Stimulated activated naive CD8-positive, alpha-beta T cell treated with anti-CD3 and anti-CD28 coated beads, Interleukin-15, Interleukin-2, amounts not matched to agents 100 U/mL and 50 U/mL, for 24 hours (primary cell): Measurements from ENCODE around the gene MAP6.
"Not testable (repeated sequence)": the region's sequence is repeated elsewhere in the genome, so short reads cannot be mapped to it uniquely, and the experiment has no call there.

Experiments used
- ATAC-seq: fragments of 150-1000 bp; cut with Tn5 transposase; one replicate; pipeline ENCODE4 v1.10.0; 2021
- DNase-seq: peaks from one replicate; pipeline ENCODE4 v3.0.0; 2021

MAP6 gene

GRCh38 chr11:75591966-75592365, 76.9 kb downstream of the MAP6 start:
- no peak for ATAC-seq

DNA sequence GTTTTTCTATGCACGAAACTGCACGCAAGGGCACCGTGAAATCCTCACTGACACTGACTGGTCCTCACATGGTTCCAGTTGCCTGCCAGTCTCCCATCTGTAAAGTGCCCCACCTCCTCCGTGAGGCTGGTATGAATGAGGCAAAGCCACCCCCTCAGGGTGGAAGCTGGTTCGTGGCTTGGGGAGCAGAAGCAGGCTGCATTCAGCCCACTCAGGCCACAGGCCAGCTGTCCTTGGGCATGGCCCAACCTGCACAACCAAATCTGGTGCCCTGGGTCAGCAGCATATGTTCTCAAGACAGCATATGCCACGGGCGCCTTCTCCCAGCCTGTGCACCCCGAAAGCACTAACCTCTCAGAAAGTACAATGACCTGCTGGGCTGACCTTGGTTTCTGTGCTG, 77.5 kb downstream of the MAP6 start:
- no peak for DNase-seq
- ATAC-seq: no peak

More at GRCh38 chr11:75591966-75592365, 76.9 kb downstream of the MAP6 start:
- no peak for DNase-seq

DNA sequence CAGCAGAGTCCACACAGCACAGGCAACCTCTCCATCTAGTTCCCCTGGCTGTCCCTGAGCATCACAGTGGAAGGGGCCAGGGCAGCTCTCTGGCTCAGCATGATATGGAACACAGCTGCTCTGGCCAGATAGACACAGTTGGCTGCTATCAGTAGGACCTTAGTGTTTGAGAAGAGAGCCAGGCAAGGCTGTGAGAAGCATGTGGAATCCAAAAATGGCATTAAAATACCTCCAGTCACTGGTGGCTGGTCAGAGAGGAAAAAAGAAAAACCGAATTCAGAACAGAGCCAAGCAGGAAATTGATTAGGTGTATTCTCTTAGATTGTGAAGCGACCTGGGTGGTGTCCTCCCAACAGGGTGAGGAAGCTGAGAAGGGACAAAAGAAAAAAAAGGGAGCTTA, 78.9 kb downstream of the MAP6 start:
- ATAC-seq (no peak), DNase-seq (no peak)

DNA sequence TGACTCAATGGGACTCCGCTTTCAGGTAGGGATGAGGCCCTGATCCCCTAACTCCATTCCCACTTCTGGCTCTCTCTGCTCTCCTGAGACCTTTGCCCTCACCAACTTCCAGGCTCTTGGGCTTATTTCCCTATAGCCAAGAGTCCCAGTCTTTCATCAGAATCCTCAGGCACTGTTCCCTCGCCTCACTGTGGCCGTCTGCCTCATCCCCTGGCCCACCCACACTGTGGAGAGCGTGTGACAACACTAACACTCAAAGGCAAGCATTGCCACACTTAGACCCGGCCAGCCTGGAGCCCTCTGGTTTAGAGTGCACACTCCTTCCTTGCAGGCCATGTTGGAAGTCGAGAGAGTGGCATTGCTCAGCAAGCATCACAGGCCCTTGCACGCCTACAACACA, 79.8 kb downstream of the MAP6 start:
- no peak for ATAC-seq
- DNase-seq: no peak

GRCh38 chr11:75588051-75588481, 80.8 kb downstream of the MAP6 start:
- ATAC-seq (no peak), DNase-seq (no peak)

GRCh38 chr11:75586395-75586794, 82.4 kb downstream of the MAP6 start:
- no peak for ATAC-seq
- no peak for DNase-seq

DNA sequence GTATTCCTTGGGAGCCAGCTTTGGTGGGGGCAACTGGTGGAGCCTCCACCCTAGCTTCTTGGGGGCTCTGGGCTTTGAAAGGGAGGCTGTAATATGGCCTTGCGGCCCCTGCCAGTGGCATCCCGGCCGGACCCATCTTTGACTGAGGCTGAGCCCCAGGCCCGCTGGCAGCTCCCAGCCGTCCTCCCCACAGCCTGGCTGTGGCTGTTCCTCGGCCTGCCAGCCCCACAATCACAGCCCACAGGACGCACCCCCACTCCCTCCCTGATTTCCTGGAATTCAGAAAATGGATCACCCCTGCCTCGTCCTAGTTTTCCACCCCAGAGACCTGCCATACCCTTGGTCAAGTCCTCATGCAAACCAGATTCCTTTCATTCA, 83.6 kb downstream of the MAP6 start:
- ATAC-seq: no peak
- DNase-seq: no peak

GRCh38 chr11:75584659-75585292, 84.1 kb downstream of the MAP6 start:
- DNase-seq, ATAC-seq: not testable (repeated sequence)

DNA sequence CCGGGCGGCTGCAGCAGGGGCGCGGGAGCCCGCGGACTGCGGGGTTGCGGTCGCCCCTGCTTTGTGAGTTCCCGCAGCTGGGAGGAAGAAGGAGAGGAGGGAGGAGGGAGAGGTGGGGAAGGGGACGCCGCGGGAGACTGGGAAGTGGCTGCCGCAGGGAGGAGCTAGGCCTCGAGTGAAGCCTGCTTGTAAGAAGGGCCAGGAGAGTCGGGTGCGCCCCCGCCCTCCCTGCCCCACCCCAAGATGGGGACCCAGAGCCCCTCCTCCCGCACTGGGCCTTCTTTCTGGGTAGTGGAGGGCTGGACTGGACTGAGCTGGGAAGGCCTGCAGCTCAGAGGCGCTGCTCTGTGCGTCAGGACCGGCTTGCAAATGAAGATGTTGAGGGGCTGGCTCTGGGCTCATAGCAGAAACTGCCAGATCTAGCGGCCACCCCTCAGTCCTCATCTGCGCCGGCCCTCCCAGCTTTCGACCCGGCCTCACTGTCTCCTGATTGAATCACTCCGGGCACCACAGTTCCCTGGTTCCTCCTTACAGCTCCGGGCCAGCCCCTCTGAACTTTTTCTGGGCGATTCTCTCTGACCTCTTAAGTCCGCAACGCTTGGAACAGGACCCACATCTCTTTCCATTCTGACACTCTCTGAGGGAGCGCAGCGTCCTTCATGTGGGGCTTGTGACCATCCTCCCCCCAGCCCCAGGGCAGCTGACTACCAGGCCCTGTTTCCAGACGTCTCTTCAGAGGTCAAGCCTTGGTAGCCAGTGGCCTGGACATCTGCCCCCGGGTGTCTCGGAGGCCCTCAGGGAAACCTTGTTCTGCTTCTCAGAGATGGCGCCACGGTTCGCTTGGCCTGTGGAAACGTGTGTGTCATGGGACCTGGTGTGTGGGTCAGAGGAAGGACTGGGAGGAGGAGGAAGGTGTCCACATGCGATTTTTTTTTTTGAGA, 84.8 kb downstream of the MAP6 start:
- ATAC-seq (no peak), DNase-seq (peak; percentile 19)

DNA sequence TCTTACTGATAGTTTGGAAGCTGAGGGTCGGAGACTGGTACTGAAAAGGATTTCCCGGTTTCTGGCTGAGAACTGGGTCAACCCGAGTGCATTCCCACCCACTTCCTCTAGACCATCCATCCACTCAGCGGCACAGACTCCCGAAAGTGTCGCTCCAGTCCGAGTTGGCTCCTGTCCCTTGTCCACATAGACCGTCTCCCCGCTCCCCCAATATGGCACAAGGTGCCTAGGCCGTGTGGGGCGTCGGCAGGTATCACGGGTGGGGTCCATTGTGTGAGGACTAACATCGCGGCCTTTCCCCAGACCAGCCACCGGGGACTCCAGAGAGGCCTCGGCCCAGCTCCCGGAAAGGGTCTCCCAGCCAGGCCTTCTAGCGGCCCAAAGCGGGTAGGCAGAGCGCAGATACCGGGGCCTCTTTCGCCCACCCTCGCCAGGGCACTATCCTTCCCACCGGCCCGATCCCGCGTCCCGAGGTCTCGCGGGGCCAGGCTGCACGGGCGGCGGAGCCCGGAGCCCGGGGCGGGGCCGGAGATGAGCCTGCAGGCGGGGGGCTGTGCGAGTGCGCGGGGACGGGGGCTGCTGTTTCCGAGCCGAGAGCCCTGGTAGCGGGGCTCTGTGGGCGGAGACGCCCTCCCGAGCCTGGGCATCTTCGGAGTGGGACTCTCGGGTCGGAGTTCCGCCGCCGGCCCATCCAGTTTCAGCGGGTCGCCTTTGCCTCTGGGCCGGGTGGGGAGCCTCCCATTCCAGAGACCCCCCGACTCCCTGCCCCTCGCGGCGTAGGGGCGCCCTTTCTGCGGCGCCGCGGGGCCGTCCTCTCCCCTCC, 85.7 kb downstream of the MAP6 start:
- DNase-seq (peak; percentile 78), ATAC-seq (peak; percentile 93)

- DNase-seq: no peak
- peak; percentile 1 for ATAC-seq
These were observed 86.3 kb downstream of the MAP6 start for GRCh38 chr11:75582506-75582894.

GRCh38 chr11:75579841-75580240, 89.0 kb downstream of the MAP6 start:
- DNase-seq: no peak
- no peak for ATAC-seq

DNA sequence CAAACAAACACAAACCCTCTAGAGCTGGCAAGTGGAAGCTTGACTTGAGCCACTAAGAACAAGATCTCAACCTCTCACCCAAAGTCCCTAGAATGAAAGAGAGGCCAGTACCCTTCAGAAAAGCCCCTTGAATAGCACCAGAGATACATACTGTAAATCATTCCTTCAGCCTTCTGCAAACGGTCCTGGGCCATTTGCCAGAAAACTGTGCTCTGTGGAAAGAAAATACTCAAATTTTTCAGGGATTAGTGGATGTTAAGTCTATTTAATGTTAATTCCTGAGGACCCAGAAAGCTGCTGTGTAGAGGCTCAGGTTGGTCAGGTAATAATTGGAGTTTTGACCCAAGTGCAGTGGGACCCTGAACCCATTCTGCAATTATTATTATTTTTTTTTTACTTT, 89.9 kb downstream of the MAP6 start:
- ATAC-seq (no peak), DNase-seq (no peak)

DNA sequence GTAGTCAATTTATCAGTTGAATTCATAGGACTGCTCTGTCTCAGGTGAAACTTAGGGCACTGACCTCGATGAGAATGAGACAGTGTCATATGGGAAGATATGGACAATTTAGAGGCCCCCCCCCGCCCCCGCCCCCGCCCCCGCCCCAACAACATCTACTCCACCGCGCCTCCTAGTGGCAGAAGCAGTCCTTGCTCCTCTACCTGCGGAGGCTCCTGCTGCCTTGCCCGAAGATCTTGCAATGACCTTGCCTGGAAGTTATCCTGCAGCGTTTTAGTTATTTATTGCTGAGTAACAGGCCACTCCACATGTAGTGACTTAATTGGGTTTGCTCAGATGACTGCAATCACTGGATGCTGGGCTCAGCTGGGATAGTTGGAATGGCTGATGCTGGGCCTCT, 91.6 kb downstream of the MAP6 start:
- DNase-seq: peak; percentile 72
- no peak for ATAC-seq

DNA sequence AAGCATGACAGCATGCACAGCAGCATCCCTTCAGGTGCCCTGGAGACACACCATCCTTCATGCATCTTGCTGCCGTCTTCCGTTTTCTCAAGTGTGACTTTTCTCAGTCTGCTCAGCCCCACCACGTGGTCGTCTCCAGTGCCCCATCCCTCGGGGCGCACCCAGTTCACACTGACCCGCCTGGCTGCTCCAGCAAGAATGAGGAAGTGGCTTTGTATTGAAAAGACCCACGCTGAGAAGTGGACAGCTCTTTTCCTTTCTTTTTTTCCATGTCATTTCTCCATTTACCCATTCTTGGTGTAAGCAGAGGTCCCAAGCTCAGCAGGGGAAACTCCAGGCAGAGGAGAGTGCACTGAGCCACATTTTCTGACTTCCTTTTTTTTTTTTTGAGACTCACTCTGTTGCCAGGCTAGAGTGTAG, 92.3 kb downstream of the MAP6 start:
- ATAC-seq (peak; percentile 33), DNase-seq (peak; percentile 30)

GRCh38 chr11:75576017-75576416, 92.8 kb downstream of the MAP6 start:
- ATAC-seq: no peak
- DNase-seq: no peak

- ATAC-seq: no peak
- no peak for DNase-seq
These were observed 93.9 kb downstream of the MAP6 start for GRCh38 chr11:75574698-75575602.

GRCh38 chr11:75572744-75573143, 96.1 kb downstream of the MAP6 start:
- no peak for ATAC-seq
- no peak for DNase-seq

DNA sequence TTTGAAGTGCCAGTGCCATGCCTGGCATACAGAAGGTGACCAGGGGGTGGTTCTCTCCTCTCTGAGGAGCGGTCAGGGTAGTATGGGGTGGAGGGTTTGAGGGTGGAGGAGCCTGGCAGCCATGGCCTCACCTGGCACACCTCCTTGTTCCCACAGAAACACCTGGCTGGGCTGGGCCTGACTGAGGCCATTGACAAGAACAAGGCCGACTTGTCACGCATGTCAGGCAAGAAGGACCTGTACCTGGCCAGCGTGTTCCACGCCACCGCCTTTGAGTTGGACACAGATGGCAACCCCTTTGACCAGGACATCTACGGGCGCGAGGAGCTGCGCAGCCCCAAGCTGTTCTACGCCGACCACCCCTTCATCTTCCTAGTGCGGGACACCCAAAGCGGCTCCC, 97.2 kb downstream of the MAP6 start:
- no peak for DNase-seq
- no peak for ATAC-seq

- no peak for ATAC-seq
- no peak for DNase-seq
These were observed 98.2 kb downstream of the MAP6 start for GRCh38 chr11:75570559-75571139.

DNA sequence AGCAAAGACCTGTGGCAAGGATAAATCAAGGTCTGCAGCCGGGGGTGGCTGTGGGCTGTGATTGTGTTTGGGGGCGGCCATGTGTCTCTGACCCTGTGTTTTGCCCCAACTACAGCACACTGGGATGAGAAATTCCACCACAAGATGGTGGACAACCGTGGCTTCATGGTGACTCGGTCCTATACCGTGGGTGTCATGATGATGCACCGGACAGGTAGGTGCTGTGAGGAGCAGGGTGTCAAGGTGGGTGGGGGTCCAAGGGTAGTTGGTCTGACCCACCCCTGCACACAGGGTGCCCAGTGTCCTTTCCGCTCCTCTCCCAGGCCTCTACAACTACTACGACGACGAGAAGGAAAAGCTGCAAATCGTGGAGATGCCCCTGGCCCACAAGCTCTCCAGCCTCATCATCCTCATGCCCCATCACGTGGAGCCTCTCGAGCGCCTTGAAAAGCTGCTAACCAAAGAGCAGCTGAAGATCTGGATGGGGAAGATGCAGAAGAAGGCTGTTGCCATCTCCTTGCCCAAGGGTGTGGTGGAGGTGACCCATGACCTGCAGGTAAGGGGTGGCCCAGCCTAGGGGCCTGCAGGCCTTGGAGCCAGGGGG, 100.1 kb downstream of the MAP6 start:
- no peak for ATAC-seq
- no peak for DNase-seq
